Cardiac ventricle fibroblast (primary cell): Measurements from ENCODE around the gene C1QL3. TPM values are rescaled to one million over a fixed set of nuclear protein-coding genes. Genes with fewer than 3 reads are reported as not detected.

Experiments
- total RNA-seq: library from RNA; depleted of rRNA; stranded (reverse); fragments of >200 nt; gene quantifications from 2 replicates; pipeline ENCODE4 v1.2.3, GENCODE V29; 2015

Gene C1QL3
- total RNA-seq: not detected in 2 replicates

GRCh38 chr10:16521311-16522016, at the start of gene C1QL3:
TSS of gene C1QL3 (minus strand) at chr10:16521879. CDS start at chr10:16521065, 814 bp downstream.

Other genes with a start within 250 kb of the C1QL3 start
- 10.1 and 15.2 TPM in 2 replicates for gene PTER, start 84.9 kb downstream of the C1QL3 start, total RNA-seq